Type B pancreatic cell (in vitro differentiated cells): ENCODE results near the gene ALG6. TPM values are rescaled to one million over a fixed set of nuclear protein-coding genes. Genes with fewer than 3 reads are reported as not detected.
"Not testable (repeated sequence)": the region's sequence is repeated elsewhere in the genome, so short reads cannot be mapped to it uniquely, and the experiment has no call there.

Source experiments
- DNase-seq: peaks from one replicate; pipeline ENCODE4 v3.0.0; 2021; ENCODE audit warnings: mixed read lengths; ENCODE audit not compliant: unreplicated experiment; ENCODE audit errors: extremely low spot score
- H3K27ac Mint-ChIP-seq: 2 replicates; pipeline ENCODE4 v1.8.0; 2021; ENCODE audit warnings: mild to moderate bottlenecking, mixed read lengths
- H3K27me3 Mint-ChIP-seq: 2 replicates; pipeline ENCODE4 v1.8.0; 2021; ENCODE audit warnings: mixed read lengths
- H3K36me3 Mint-ChIP-seq: 2 replicates; pipeline ENCODE4 v1.8.0; 2021; ENCODE audit warnings: mixed read lengths
- H3K4me1 Mint-ChIP-seq: one replicate; pipeline ENCODE4 v1.8.0; 2021; ENCODE audit warnings: mixed read lengths; ENCODE audit not compliant: unreplicated experiment
- H3K4me3 Mint-ChIP-seq: 2 replicates; pipeline ENCODE4 v1.8.0; 2021; ENCODE audit warnings: mild to moderate bottlenecking, mixed read lengths
- H3K9me3 Mint-ChIP-seq: 2 replicates; pipeline ENCODE4 v1.8.0; 2021; ENCODE audit warnings: mixed read lengths
- CTCF ChIP-seq: fragments of 200-600 bp; sonication (generic); conservative IDR thresholded peaks from 2 replicates; pipeline ENCODE4 v1.5.0; 2021; ENCODE audit warnings: antibody characterized with exemption, mild to moderate bottlenecking
- total RNA-seq: library from RNA; stranded (reverse); gene quantifications from 2 replicates; pipeline ENCODE4 v1.2.1, GENCODE V29; 2021; ENCODE audit warnings: low replicate concordance

The ALG6 gene
- total RNA-seq, 1 donor from 2014 or later = 20.5 TPM

GRCh38 chr1:63408331-63408730 lies 40.9 kb downstream of the ALG6 start:
- Mint-ChIP-seq H3K27me3 (no peaks in the 10 kb centered on the region), H3K9me3 (no peaks in the 10 kb centered on the region)

GRCh38 chr1:63411066-63411465 lies 43.6 kb downstream of the ALG6 start:
- Mint-ChIP-seq H3K4me1 (peaks cover 13% of the 10 kb centered on the region), H3K27ac (no peak overlapping the region), H3K9me3 (no peaks in the 10 kb centered on the region), H3K27me3 (no peaks in the 10 kb centered on the region), H3K36me3 (peaks cover 7% of the 10 kb centered on the region), H3K4me3 (no peak overlapping the region)
- no peak for DNase-seq
- no peak for TF ChIP-seq CTCF

More at GRCh38 chr1:63408331-63408730, 40.9 kb downstream of the ALG6 start:
- Mint-ChIP-seq H3K4me3 (no peak overlapping the region), H3K4me1 (peaks cover 8% of the 10 kb centered on the region), H3K27ac (no peak overlapping the region), H3K36me3 (peaks cover 6% of the 10 kb centered on the region)
- no peak for TF ChIP-seq CTCF
- no peak for DNase-seq

- no peaks in the 10 kb centered on the region for H3K9me3 Mint-ChIP-seq
- peaks cover 7% of the 10 kb centered on the region for H3K36me3 Mint-ChIP-seq
- peaks cover 13% of the 10 kb centered on the region for H3K4me1 Mint-ChIP-seq
- H3K4me3 Mint-ChIP-seq = no peak overlapping the region
- H3K27me3 Mint-ChIP-seq = no peaks in the 10 kb centered on the region
- no peak for DNase-seq
- no peak overlapping the region for H3K27ac Mint-ChIP-seq
- TF ChIP-seq CTCF = peak; percentile 33
Measured at GRCh38 chr1:63413394-63413793, 46.0 kb downstream of the ALG6 start.

- no peak overlapping the region for H3K27ac Mint-ChIP-seq
- DNase-seq = no peak
- H3K36me3 Mint-ChIP-seq = peaks cover 7% of the 10 kb centered on the region
- H3K27me3 Mint-ChIP-seq = no peaks in the 10 kb centered on the region
- no peak for TF ChIP-seq CTCF
- H3K4me1 Mint-ChIP-seq = peaks cover 13% of the 10 kb centered on the region
- no peak overlapping the region for H3K4me3 Mint-ChIP-seq
- H3K9me3 Mint-ChIP-seq = no peaks in the 10 kb centered on the region
Measured at GRCh38 chr1:63414691-63415365, 47.4 kb downstream of the ALG6 start.

GRCh38 chr1:63418101-63418500 lies 50.7 kb downstream of the ALG6 start:
- Mint-ChIP-seq H3K27ac (no peak overlapping the region), H3K36me3 (peaks cover 10% of the 10 kb centered on the region), H3K9me3 (no peaks in the 10 kb centered on the region), H3K4me1 (peaks cover 8% of the 10 kb centered on the region), H3K27me3 (no peaks in the 10 kb centered on the region), H3K4me3 (no peak overlapping the region)
- no peak for DNase-seq
- TF ChIP-seq CTCF = no peak

- not testable (repeated sequence) for H3K9me3 Mint-ChIP-seq, H3K27me3 Mint-ChIP-seq, H3K4me1 Mint-ChIP-seq, DNase-seq, H3K36me3 Mint-ChIP-seq, H3K4me3 Mint-ChIP-seq, H3K27ac Mint-ChIP-seq
Measured at GRCh38 chr1:63420746-63421145, 53.3 kb downstream of the ALG6 start.
